NAMALWA (cell line): Measurements from ENCODE around the gene FCMR.
A peak's percentile ranks its signal among the peaks of the same experiment; 100 is the strongest.

Experiments
- DNase-seq: peaks from one replicate; pipeline ENCODE4 v3.0.0-alpha.2; 2015; ENCODE audit warnings: low spot score

The FCMR gene

DNA sequence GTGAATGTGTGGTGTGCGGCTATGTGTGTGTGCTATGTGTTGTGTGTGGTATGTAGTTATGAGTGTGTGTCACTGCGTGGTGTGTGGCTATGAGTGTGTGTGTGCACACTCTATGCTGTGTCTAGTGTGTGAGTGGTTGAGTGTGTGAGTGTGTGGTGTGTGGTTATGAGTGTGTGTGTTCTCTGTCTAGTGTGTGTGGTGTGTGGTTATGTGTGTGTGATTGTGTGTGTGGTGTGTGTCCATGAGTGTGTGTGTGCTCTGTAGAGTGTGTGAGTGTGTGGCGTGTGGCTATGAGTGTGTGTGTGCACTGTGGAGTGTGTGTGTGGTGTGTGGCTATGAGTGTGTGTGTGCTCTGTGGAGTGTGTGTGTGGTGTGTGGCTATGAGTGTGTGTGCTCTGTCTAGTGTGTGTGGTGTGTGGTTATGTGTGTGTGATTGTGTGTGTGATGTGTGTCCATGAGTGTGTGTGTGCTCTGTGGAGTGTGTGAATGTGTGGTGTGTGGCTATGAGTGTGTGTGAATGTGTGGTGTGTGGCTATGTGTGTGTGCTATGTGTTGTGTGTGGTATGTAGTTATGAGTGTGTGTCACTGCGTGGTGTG, 2.3 kb upstream of the FCMR start:
- DNase-seq: peak; percentile 22

DNA sequence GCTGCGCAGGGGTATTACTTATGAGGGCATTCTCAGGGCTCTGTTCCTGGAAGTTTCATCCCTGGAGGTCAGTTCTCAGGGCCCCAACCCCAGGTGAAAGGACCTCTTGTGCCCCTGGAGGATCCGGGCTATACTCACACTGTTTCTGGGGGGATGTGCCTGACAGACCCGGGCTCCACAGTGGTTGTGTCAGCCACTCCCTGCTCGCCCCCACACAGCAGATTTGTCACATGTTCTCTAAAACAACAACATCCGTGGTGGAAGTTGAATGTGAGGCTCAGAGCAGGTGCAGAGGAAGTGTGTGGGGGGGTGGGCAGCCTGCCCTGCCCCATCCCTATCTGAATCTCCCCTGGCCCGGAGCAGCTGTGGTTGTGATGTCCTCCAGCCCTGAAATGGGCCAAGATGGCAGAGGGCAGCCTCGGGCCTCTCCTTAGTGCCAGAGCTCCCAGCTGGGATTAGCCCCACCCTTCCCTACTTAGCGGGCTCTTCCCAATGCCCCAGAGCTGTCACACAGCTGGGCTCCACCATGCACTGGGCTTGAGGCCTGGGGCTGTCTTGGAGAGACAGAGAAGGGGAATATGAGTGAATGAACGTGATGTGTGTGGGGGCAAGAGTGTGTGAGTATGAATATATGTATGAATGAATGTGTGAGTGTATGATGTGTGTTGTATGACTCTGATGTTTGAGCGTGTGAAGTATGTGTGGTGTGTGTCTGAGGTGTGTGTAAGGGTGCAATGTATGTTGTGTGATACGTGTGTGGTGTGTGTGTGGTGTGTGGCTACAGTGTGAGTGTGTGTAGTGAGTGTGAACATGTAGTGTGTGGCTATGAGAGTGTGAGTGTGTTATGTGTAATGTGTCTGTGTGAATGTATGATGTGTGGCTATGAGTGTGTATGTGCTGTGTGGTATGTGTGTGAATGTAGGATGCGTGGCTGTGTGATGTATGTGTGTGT, 1.5 kb upstream of the FCMR start:
- DNase-seq: peak; percentile 88

DNA sequence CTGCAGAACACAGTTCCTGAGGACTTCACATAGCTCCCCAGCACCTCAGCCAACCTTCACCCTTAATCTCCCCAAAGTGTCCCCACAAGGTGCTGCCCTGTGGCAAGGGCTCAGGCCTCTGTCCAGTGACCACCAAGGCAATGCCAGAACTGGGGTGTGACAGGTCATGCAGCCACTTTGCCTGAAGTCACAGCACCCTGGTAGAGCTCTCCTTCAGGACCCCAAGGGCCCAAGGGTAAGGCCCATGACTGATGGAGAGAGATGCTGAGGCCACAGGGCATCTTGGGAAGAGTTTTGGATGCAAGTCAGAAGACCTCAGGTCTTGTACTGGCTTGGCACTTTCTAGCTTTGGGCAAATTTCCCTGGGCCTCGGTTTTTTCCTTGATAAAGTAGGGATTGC, 783 bp upstream of the FCMR start:
- DNase-seq: no peak

- DNase-seq: no peak
Measured at GRCh38 chr1:206918076-206918475, 3.7 kb downstream of the FCMR start.

- DNase-seq: no peak
Measured at GRCh38 chr1:206916000-206916709, 5.6 kb downstream of the FCMR start.

DNA sequence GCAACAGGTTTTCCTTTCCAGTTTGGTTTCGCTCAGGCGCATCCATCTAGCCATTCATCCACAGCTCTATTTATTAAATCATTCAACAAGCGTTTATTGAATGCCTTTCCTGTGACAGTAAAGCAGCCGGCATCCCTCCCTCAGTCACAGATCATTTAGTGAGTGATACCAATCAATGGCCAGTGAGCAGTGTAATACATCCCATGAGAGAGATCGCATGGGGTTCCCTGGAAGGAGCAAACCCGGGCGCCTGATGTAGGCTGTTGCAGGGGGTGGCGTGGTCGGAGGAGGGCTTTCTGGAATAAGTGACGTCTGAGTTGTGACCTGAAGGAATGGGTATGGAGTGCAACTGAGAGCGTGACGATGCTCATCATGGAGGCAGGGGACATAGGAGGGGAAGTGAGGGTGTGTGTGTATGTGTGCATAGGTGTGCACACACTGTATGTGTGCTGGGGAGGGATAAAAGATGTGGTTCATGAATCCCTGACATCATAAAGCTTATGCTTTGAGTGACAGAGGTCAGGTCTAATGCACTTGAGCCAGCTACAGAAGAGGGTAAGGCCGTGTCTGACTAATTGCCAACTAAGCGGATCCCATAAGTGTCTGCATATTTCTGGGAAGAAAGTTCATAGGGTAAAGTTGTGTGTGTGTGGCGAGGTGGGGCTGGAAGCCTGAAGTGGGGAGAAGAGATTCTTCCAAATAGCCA, 6.6 kb downstream of the FCMR start:
- DNase-seq: no peak

GRCh38 chr1:206913766-206914537, 7.8 kb downstream of the FCMR start:
- DNase-seq: no peak

GRCh38 chr1:206912445-206913095, 9.2 kb downstream of the FCMR start:
- peak; percentile 88 for DNase-seq

DNA sequence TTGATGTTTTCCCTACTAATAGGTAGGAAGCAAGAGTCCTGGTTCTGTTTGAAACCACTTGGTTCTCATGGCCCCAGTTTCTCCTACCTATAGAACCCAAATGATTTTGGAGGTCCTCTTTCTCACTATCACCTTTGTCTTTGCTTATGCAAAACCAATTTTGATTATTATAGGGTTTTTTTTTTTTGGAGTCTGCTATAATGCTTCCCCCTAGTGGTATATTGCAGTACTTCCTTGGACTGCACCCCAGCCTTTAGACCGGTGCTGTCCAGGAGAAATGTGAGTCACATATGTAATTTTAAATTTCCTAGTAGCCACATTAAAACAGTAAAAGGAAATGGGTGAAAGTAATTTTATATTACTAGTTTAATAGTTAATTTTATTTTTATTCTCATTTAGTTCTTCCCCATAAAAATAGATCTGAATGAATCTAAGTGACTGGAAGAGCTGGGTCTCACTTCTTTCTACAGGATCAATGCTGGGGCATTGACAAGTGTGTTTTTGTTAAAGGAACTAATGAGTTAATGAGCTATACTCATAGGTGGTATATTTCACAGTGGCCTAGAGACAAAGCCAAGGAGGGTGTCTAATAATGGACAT, 10.6 kb downstream of the FCMR start:
- peak; percentile 72 for DNase-seq

DNA sequence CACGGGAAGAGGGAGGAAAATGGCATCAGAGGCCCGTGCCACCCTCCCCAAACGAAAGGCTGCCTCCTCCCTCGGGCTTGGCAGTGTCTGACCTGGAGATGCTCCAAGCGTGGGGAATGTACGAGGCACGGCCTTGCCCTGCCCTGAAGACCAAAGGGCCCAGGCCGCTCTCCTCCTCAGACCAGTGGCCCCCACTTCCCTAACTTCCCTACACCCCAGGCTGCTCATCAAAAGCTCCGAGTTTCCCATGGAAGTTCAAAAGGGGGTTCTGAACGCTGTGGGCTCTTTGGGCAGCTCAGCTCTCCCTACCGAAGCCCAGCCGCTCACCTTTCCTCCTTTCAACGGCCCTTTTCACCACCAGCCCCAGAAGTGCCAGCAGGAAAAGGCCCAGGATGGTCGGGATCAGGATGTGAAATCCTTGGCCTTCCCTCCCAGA, 11.8 kb downstream of the FCMR start:
- no peak for DNase-seq

- no peak for DNase-seq
Measured at GRCh38 chr1:206909161-206909882, 12.4 kb downstream of the FCMR start.

GRCh38 chr1:206908038-206908437, 13.7 kb downstream of the FCMR start:
- DNase-seq: no peak

DNA sequence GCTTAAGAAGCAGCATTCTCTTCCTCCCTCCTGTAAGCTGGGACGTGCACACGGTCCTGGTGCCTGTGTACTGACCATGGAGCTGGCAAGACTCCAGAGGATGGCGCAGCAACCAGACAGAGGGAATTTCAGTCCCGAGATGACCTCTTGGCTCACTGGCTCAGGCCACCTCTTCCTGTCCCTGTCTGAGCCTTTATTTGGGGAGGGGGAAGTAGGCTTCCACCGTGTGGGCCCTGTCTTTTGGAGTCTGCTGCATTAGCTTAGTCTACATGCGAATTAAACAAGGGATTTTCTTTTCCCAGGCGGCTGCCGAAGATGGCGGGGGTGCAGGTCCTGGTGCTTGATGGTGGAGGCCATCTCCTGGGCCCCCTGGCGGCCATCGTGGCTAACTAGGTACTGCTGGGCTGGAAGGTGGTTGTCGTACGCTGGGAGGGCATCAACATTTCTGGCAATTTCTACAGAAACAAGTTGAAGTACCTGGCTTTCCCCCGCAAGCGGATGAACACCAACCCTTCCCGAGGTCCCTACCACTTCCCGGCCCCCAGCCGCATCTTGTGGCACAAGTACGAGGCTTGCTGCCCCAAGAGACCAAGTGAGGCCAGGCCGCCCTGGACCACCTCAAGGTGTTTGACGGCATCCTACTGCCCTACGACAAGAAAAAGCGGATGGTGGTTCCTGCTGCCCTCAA, 14.3 kb downstream of the FCMR start:
- DNase-seq: no peak

DNA sequence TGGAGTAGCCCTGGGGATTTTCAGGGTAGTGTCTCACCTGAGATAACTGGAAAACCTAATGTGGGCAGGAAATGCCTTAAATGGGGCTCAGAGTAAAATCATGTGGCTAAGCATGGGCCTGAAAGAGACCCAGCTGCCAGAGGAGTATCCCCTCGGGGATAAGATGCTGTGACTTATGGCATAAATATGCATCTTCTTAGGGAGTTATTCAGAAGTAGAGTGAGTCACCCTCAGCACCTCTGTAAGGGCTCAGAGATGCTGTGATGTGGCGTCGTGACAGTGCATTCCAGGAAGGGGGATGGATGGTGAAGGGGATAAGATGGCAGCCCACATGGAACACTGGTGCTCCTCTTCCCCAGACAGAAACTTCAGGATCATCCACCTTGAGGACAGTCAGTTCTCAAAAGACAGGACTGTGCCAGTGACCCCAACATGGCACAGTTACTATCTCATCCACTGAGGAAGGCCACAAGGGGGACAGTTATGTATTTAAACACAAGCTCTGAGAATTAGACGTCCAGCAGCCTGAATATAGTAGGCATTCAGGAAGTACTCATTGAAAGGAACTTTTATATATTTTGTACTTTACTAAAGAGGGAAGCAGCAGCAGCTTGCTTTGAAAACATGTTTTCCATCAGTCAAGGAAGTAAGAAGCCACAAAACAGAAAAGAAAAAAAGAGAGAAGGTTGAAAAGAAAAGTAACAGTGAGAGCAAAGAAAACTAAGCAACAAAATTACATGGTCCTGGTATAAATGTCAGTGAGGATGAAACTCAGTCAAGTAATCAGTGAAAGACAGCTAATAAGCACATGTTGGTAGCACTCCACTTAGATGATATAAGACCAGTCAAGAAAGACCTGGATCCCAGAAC, 16.2 kb downstream of the FCMR start:
- DNase-seq: peak; percentile 65

- DNase-seq: no peak
Measured at GRCh38 chr1:206904423-206905142, 17.2 kb downstream of the FCMR start.

- no peak for DNase-seq
Measured at GRCh38 chr1:206903687-206904086, 18.1 kb downstream of the FCMR start.

DNA sequence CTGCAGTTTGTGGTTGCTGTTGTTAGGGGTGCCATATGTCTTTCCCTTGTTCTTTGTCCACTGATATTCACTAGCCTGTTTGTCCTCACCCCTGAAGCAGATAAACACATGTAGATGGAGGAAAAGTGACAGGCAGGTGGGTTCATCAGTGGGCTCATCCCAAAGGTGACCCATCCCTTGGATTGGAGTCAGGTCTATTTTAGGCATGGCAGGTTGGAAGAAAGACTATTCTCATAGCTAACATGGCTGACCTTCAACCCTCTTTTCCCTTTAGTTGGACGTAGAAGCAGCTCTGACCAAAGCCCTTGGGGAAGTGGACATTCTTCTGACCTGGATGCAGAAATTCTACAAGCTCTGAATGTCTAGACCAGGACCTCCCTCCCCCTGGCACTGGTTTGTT, 19.0 kb downstream of the FCMR start:
- DNase-seq: no peak
